GM21423 (cell line): ENCODE measurements around the gene YIPF4.
"Not testable (repeated sequence)": the region's sequence is repeated elsewhere in the genome, so short reads cannot be mapped to it uniquely, and the experiment has no call there.

Experiments used
- ATAC-seq: cut with Tn5 transposase; IDR thresholded peaks from one replicate; pipeline ENCODE4 v1.9.1; 2021; ENCODE audit warnings: mild to moderate bottlenecking, moderate library complexity; ENCODE audit not compliant: unreplicated experiment

The YIPF4 gene

GRCh38 chr2:32364290-32364689 lies 86.6 kb downstream of the YIPF4 start:
- ATAC-seq, result not testable (repeated sequence)

DNA sequence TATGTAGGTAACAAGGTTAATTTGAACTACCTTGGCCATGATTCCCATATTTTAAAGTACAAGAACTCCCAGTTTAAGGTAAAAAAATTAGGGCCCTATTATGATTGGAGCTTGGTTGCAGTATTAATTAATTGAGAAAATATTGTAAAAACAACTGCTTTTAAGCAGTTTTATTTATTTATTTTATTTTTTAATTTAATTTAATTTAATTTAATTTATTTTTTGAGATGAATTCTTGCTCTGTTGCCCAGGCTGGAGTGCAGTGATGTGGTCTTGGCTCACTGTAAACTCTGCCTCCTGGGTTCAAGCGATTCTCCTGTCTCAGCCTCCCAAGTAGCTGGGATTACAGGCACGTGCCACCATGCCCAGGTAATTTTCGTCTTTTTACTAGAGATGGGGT lies 88.0 kb downstream of the YIPF4 start:
- ATAC-seq, result not testable (repeated sequence)
